SK-N-SH (cell line): ENCODE results near the gene AHR. TPM values are rescaled to one million over a fixed set of nuclear protein-coding genes. Genes with fewer than 3 reads are reported as not detected.

Experiments used
- CTCF ChIA-PET: fragments of 300-600, 350-600 bp; formaldehyde crosslinking; extraction: SDS; loops from one replicate; lab custom pipeline; 2021; lab: Yijun Ruan, JAX
- POLR2A ChIA-PET: fragments of 350-600 bp; sonication (Branson Sonifier 250); formaldehyde crosslinking; extraction: SDS; loops from one replicate; lab custom pipeline; 2020; ENCODE audit warnings: antibody characterized with exemption, inconsistent platforms; lab: Yijun Ruan, JAX
- DNase-seq: peaks from one replicate; pipeline ENCODE4 v3.0.0; 2012
- H2AFZ ChIP-seq: fragments of 200-600 bp; sonication (generic); 2 replicates; pipeline ENCODE4 v1.8.1; 2016; ENCODE audit warnings: antibody characterized with exemption, mild to moderate bottlenecking, low read depth
- H3F3A ChIP-seq: fragments of 200-600 bp; sonication (generic); replicated peaks from 2 replicates; pipeline ENCODE3; 2016; ENCODE audit warnings: antibody characterized with exemption, mild to moderate bottlenecking; ENCODE audit not compliant: insufficient read depth
- H3K27ac ChIP-seq, 2 experiments: fragments of 200-500 bp in 1 of 2; fragments of 200-600 bp in 1 of 2; sonication (Bioruptor generic) in 1 of 2; sonication (generic), shearing (Covaris generic) in 1 of 2; 2 replicates each; pipeline versions ENCODE4 v1.5.1 to v1.6.1; 2014 to 2016; ENCODE audit warnings: low read depth in 2 of 2, inconsistent platforms in 1 of 2, low read length in 1 of 2, mild to moderate bottlenecking in 1 of 2, mixed read lengths in 1 of 2
- H3K27me3 ChIP-seq: fragments of 200-600 bp; sonication (generic), shearing (Covaris generic); 2 replicates; pipeline ENCODE4 v1.6.1; 2016; ENCODE audit warnings: mixed run types; ENCODE audit not compliant: insufficient read depth
- H3K36me3 ChIP-seq, 2 experiments: fragments of 200-500 bp in 1 of 2; fragments of 200-600 bp in 1 of 2; sonication (Bioruptor generic) in 1 of 2; sonication (generic) in 1 of 2; replicated peaks in 1 of 2; 2 replicates each; pipeline versions ENCODE3 to v1.5.1; 2014 to 2016; ENCODE audit warnings: low read length in 1 of 2, mild to moderate bottlenecking in 1 of 2; ENCODE audit not compliant: insufficient read depth in 2 of 2, control insufficient read depth in 1 of 2
- H3K4me1 ChIP-seq, 2 experiments: fragments of 200-500 bp in 1 of 2; fragments of 200-600 bp in 1 of 2; sonication (Bioruptor generic) in 1 of 2; sonication (generic), shearing (Covaris generic) in 1 of 2; 2 replicates each; pipeline versions ENCODE4 v1.5.1 to v1.6.1; 2014 to 2016; ENCODE audit warnings: low read depth in 1 of 2, low read length in 1 of 2, mixed run types in 1 of 2; ENCODE audit not compliant: insufficient read depth in 2 of 2, control insufficient read depth in 1 of 2
- H3K4me2 ChIP-seq: fragments of 200-600 bp; sonication (generic), shearing (Covaris generic); 2 replicates; pipeline ENCODE4 v1.6.1; 2017; ENCODE audit warnings: mixed run types
- H3K4me3 ChIP-seq, 2 experiments: fragments of 200-500 bp in 1 of 2; fragments of 200-600 bp in 1 of 2; sonication (Bioruptor generic) in 1 of 2; sonication (generic), shearing (Covaris generic) in 1 of 2; 2 replicates each; pipeline versions ENCODE4 v1.5.1 to v1.8.1; 2014 to 2016; ENCODE audit warnings: low read depth in 2 of 2, inconsistent platforms in 1 of 2, low read length in 1 of 2, mild to moderate bottlenecking in 1 of 2, mixed read lengths in 1 of 2, moderate library complexity in 1 of 2
- H3K79me2 ChIP-seq: fragments of 200-600 bp; sonication (generic); 2 replicates; pipeline ENCODE4 v1.8.1; 2017; ENCODE audit warnings: mild to moderate bottlenecking; ENCODE audit not compliant: insufficient read depth
- H3K9ac ChIP-seq: fragments of 200-600 bp; sonication (generic); 2 replicates; pipeline ENCODE4 v1.6.1; 2017; ENCODE audit warnings: mixed run types
- H3K9me2 ChIP-seq: fragments of 200-600 bp; sonication (generic); 2 replicates; pipeline ENCODE4 v1.6.1; 2017; ENCODE audit warnings: mixed run types
- H3K9me3 ChIP-seq: fragments of 200-600 bp; sonication (generic); 2 replicates; pipeline ENCODE4 v1.6.1; 2017; ENCODE audit warnings: mixed run types, mild to moderate bottlenecking, moderate library complexity
- H4K20me1 ChIP-seq: fragments of 200-600 bp; sonication (generic); 2 replicates; pipeline ENCODE4 v1.6.1; 2017; ENCODE audit warnings: mild to moderate bottlenecking, mixed run types; ENCODE audit not compliant: insufficient read depth
- CHD2 ChIP-seq: fragments of 150-350 bp; IDR thresholded peaks from 2 replicates; pipeline ENCODE4 v1.6.1; 2018; ENCODE audit warnings: low read length; ENCODE audit not compliant: partially characterized antibody
- EP300 ChIP-seq, 2 experiments: IDR thresholded peaks; 2 replicates each; pipeline versions ENCODE4 v1.4.0 to v1.6.1; 2012; ENCODE audit warnings: borderline replicate concordance in 1 of 2, low read depth in 1 of 2, low read length in 1 of 2
- EZH2phosphoT487 ChIP-seq: fragments of 200-600 bp; sonication (generic); IDR thresholded peaks from 2 replicates; pipeline ENCODE4 v1.6.1; 2017; ENCODE audit warnings: low read depth, mixed run types, mild to moderate bottlenecking, antibody characterized with exemption, moderate library complexity, borderline replicate concordance
- FOXM1 ChIP-seq: IDR thresholded peaks from 2 replicates; pipeline ENCODE4 v1.4.0; 2012; ENCODE audit warnings: low read depth, mild to moderate bottlenecking
- GABPA ChIP-seq: IDR thresholded peaks from 2 replicates; pipeline ENCODE4 v1.4.0; 2012; ENCODE audit warnings: low read depth, mild to moderate bottlenecking
- GATA2 ChIP-seq: sonication (generic); formaldehyde crosslinking; IDR thresholded peaks from 2 replicates; pipeline ENCODE4 v1.5.0; 2020; ENCODE audit warnings: mild to moderate bottlenecking, missing genetic modification reagents
- NFIC ChIP-seq: IDR thresholded peaks from 2 replicates; pipeline ENCODE4 v1.4.0; 2012; ENCODE audit warnings: borderline replicate concordance
- NRF1 ChIP-seq: IDR thresholded peaks from 2 replicates; pipeline ENCODE4 v1.6.1; 2012; ENCODE audit warnings: low read depth, mild to moderate bottlenecking, low read length
- POLR2AphosphoS5 ChIP-seq: IDR thresholded peaks from 2 replicates; pipeline ENCODE4 v1.6.1; 2012; ENCODE audit warnings: low read depth, low read length
- RAD21 ChIP-seq: IDR thresholded peaks from 2 replicates; pipeline ENCODE4 v1.6.1; 2012; ENCODE audit warnings: mild to moderate bottlenecking, low read length
- RFX5 ChIP-seq: IDR thresholded peaks from 2 replicates; pipeline ENCODE4 v1.6.1; 2012; ENCODE audit warnings: mild to moderate bottlenecking, improper control_type of control experiment, low read length
- SIN3A ChIP-seq: IDR thresholded peaks from 2 replicates; pipeline ENCODE4 v1.6.1; 2012; ENCODE audit warnings: low read depth, mild to moderate bottlenecking, low read length, moderate library complexity, borderline replicate concordance
- SMC3 ChIP-seq: IDR thresholded peaks from 2 replicates; pipeline ENCODE4 v1.6.1; 2012; ENCODE audit warnings: low read depth, low read length, improper control_type of control experiment
- TAF1 ChIP-seq: IDR thresholded peaks from 2 replicates; pipeline ENCODE4 v1.6.1; 2012; ENCODE audit warnings: low read depth, mild to moderate bottlenecking, low read length, moderate library complexity, borderline replicate concordance
- TCF12 ChIP-seq: IDR thresholded peaks from 2 replicates; pipeline ENCODE4 v1.4.0; 2012
- TEAD4 ChIP-seq: IDR thresholded peaks from 2 replicates; pipeline ENCODE4 v1.4.0; 2012; ENCODE audit warnings: mild to moderate bottlenecking, borderline replicate concordance; ENCODE audit not compliant: insufficient read depth
- USF1 ChIP-seq: IDR thresholded peaks from 2 replicates; pipeline ENCODE4 v1.4.0; 2012; ENCODE audit warnings: low read depth, borderline replicate concordance
- whole genome bisulfite sequencing: methylation state at CpG from one replicate; pipeline ENCODE4 v1.1.6; 2017; ENCODE audit warnings: low lambda C conversion rate; 5-methylcytosine and 5-hydroxymethylcytosine counted together
- polyA plus RNA-seq, 3 experiments: library from polyadenylated mRNA; depleted of rRNA; stranded (reverse); fragments of >200 nt; gene quantifications; 2 replicates each; pipeline ENCODE4 v1.2.3, GENCODE V29; 2012
- TF ChIP-seq, protein P1 (sequence below): fragments of 150-350 bp; IDR thresholded peaks from 2 replicates; pipeline ENCODE4 v1.6.1; 2017; ENCODE audit warnings: antibody characterized with exemption, low read length, low read depth, borderline replicate concordance
- TF ChIP-seq, protein P2 (sequence below): fragments of 200-600 bp; sonication (generic); IDR thresholded peaks from 2 replicates; pipeline ENCODE4 v1.6.1; 2017; ENCODE audit warnings: antibody characterized with exemption, mild to moderate bottlenecking, moderate library complexity
- TF ChIP-seq, protein P3 (sequence below): IDR thresholded peaks from 2 replicates; pipeline ENCODE4 v1.4.0; 2012; ENCODE audit warnings: low read depth

Gene AHR
- polyA plus RNA-seq, 1 of the 3 experiments (the other 2 are of a cell fraction), result not detected

DNA sequence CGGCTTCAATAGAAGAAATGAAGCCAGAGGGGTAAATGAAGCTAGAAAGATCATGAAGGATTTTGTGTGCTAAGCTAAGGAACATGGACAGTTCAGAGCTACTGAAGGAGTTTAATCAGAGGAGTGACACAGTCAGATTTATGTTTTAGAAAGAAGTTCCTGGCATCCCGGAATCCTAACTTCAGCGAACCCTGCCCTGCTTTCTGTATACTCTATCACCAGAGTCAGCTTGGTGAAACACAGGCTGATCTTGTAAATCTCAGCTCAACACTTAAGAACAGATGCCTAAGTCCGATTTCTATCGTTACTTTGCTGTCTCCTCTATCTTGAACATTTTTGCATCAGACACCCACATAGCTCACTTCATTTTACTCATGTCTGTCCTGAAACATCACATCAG, 9.1 kb downstream of the AHR start:
- no peaks in the 10 kb centered on the region for H4K20me1 ChIP-seq
- peaks cover 0 to 8% of the 10 kb centered on the region in 2 experiments; a peak in 1 of 4 replicates for H3K4me1 ChIP-seq
- CTCF ChIA-PET, result no interaction called here
- no peak for DNase-seq
- no peaks in the 10 kb centered on the region for H3F3A ChIP-seq
- H3K9ac ChIP-seq, result no peak overlapping the region
- TF ChIP-seq TEAD4 (no peak), SMC3 (no peak)
- TF ChIP-seq, protein P1, sequence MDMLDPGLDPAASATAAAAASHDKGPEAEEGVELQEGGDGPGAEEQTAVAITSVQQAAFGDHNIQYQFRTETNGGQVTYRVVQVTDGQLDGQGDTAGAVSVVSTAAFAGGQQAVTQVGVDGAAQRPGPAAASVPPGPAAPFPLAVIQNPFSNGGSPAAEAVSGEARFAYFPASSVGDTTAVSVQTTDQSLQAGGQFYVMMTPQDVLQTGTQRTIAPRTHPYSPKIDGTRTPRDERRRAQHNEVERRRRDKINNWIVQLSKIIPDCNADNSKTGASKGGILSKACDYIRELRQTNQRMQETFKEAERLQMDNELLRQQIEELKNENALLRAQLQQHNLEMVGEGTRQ, result no peak
- TF ChIP-seq, all 33 proteins: peak for 0
- no peaks in the 10 kb centered on the region for H3K79me2 ChIP-seq
- no peak overlapping the region for H3K27ac ChIP-seq
- WGBS, result 8% methylated on average over 5 of the region's 5 CpGs
- H3K9me2 ChIP-seq, result no peaks in the 10 kb centered on the region
- H3K4me3 ChIP-seq, result no peak overlapping the region
- H2AFZ ChIP-seq, result no peak overlapping the region
- no peaks in the 10 kb centered on the region for H3K36me3 ChIP-seq
- POLR2A ChIA-PET, result no interaction called here
- H3K4me2 ChIP-seq, result no peak overlapping the region
- H3K27me3 ChIP-seq, result peaks cover 62% of the 10 kb centered on the region; the same call in 1 of the 2 replicates
- no peaks in the 10 kb centered on the region for H3K9me3 ChIP-seq

DNA sequence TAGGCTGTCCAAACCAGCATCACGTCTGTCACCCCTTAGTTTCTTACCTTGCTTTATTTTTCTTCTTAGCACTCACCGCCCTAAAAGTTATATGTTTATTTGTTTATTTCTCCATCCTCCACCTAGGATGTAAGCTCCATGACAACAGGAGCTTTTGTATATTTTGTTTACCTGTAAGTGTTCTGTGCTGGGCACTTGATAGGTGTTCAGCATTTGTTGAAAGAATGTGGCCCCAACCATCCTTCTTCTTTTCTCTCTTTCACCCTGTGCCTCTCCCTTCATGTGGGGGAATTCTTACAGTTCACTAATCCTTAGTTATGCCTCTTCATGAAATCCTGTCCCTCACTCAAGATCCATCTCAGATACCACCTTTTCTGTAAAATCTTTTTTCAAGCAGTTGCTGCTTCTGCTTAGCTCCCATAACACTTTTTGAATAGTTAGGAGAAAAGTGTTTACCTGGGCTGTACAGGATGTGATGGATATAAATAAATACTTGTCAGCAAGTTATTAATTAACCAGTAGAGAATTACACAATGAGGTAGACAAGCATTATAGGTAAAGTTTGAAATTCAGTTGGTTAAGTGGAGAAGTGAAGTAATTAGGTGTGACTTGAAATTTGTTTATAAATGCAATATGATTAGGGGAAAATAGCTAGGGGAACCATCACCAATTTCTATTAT, 9.7 kb downstream of the AHR start:
- POLR2A ChIA-PET, result no interaction called here
- DNase-seq, result no peak
- Histone ChIP-seq H3F3A (no peaks in the 10 kb centered on the region), H3K36me3 (no peaks in the 10 kb centered on the region), H3K9me2 (no peaks in the 10 kb centered on the region), H2AFZ (no peak overlapping the region), H3K4me2 (no peak overlapping the region), H3K27ac (no peak overlapping the region), H3K4me1 (peaks cover 0 to 8% of the 10 kb centered on the region in 2 experiments; a peak in 1 of 4 replicates), H4K20me1 (no peaks in the 10 kb centered on the region), H3K9ac (no peak overlapping the region), H3K79me2 (no peaks in the 10 kb centered on the region), H3K9me3 (no peaks in the 10 kb centered on the region), H3K27me3 (peaks cover 68% of the 10 kb centered on the region; the same call in 1 of the 2 replicates), H3K4me3 (no peak overlapping the region)
- no peak for TF ChIP-seq USF1
- no peak for TF ChIP-seq TAF1
- TF ChIP-seq TEAD4, result no peak
- TF ChIP-seq RAD21, result no peak
- no peak for TF ChIP-seq CHD2
- no peak for TF ChIP-seq FOXM1
- TF ChIP-seq, protein P2, sequence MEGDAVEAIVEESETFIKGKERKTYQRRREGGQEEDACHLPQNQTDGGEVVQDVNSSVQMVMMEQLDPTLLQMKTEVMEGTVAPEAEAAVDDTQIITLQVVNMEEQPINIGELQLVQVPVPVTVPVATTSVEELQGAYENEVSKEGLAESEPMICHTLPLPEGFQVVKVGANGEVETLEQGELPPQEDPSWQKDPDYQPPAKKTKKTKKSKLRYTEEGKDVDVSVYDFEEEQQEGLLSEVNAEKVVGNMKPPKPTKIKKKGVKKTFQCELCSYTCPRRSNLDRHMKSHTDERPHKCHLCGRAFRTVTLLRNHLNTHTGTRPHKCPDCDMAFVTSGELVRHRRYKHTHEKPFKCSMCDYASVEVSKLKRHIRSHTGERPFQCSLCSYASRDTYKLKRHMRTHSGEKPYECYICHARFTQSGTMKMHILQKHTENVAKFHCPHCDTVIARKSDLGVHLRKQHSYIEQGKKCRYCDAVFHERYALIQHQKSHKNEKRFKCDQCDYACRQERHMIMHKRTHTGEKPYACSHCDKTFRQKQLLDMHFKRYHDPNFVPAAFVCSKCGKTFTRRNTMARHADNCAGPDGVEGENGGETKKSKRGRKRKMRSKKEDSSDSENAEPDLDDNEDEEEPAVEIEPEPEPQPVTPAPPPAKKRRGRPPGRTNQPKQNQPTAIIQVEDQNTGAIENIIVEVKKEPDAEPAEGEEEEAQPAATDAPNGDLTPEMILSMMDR, result no peak
- TF ChIP-seq TCF12, result no peak
- TF ChIP-seq RFX5, result no peak
- TF ChIP-seq SIN3A, result no peak
- no peak for TF ChIP-seq EP300 (IDR thresholded peaks at IDR 0.05; ENCODE audit: borderline replicate concordance in 1 of 2, low read depth in 1 of 2, low read length in 1 of 2)
- TF ChIP-seq GATA2 (CRISPR knock-in tag), result no peak
- no peak for TF ChIP-seq SMC3
- TF ChIP-seq EZH2phosphoT487, result no peak
- no peak for TF ChIP-seq NRF1
- TF ChIP-seq NFIC, result no peak
- no peak for TF ChIP-seq GABPA
- TF ChIP-seq, protein P3, sequence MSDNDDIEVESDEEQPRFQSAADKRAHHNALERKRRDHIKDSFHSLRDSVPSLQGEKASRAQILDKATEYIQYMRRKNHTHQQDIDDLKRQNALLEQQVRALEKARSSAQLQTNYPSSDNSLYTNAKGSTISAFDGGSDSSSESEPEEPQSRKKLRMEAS, result no peak
- no peak for TF ChIP-seq POLR2AphosphoS5
- CTCF ChIA-PET, result interaction anchor here (1.6 kb wide), 1 partner anchor 325 kb away, joined by 3 read pairs; no protein-coding TSS in a partner anchor
- WGBS, result 3% methylated on average over 2 of the region's 2 CpGs
